H1 (cell line): Measurements from ENCODE around the gene ELF4. TPM values are rescaled to one million over a fixed set of nuclear protein-coding genes. Genes with fewer than 3 reads are reported as not detected.

Experiments
- CTCF ChIA-PET: fragments of 300-600 bp; sonication (Branson Sonifier 250); formaldehyde crosslinking; loops from one replicate; lab custom pipeline; 2021; ENCODE audit not compliant: partially characterized antibody; lab: Charles Lee
- POLR2A ChIA-PET: fragments of 300-600 bp; sonication (Branson Sonifier 250); formaldehyde crosslinking; loops from one replicate; lab custom pipeline; 2021; ENCODE audit warnings: inconsistent platforms; ENCODE audit not compliant: partially characterized antibody; lab: Charles Lee
- DNase-seq, 2 experiments: peaks; one replicate each; pipeline versions ENCODE4 v3.0.0 to v3.0.0-alpha.2; 2010 to 2022; ENCODE audit warnings: low spot score in 2 of 2, low read depth in 1 of 2, mixed read lengths in 1 of 2
- FAIRE-seq: peaks from 2 replicates; lab custom pipeline; 2011; peaks lifted over from hg19 to GRCh38; lab: Jason Lieb, UNC
- H2AFZ ChIP-seq: 2 replicates; pipeline ENCODE4 v1.8.1; 2012; ENCODE audit warnings: low read length, inconsistent platforms
- H2AK5ac ChIP-seq: 2 replicates; pipeline ENCODE4 v1.6.1; 2013; ENCODE audit warnings: low read depth, low read length
- H2BK120ac ChIP-seq: replicated peaks from 2 replicates; pipeline ENCODE3; 2013; ENCODE audit warnings: low read depth, low read length, inconsistent platforms
- H2BK12ac ChIP-seq: 2 replicates; pipeline ENCODE4 v1.6.1; 2013; ENCODE audit warnings: low read depth, low read length
- H2BK15ac ChIP-seq: 2 replicates; pipeline ENCODE4 v1.6.1; 2013; ENCODE audit warnings: low read length
- H2BK20ac ChIP-seq: 2 replicates; pipeline ENCODE4 v1.6.1; 2013; ENCODE audit warnings: low read length
- H2BK5ac ChIP-seq: 2 replicates; pipeline ENCODE4 v1.6.1; 2013; ENCODE audit warnings: low read depth, low read length
- H3K14ac ChIP-seq: 2 replicates; pipeline ENCODE4 v1.6.1; 2013; ENCODE audit warnings: inconsistent platforms; ENCODE audit not compliant: insufficient read length
- H3K18ac ChIP-seq: 2 replicates; pipeline ENCODE4 v1.6.1; 2013; ENCODE audit warnings: low read length; ENCODE audit errors: extremely low read depth
- H3K23ac ChIP-seq: 2 replicates; pipeline ENCODE4 v1.6.1; 2013; ENCODE audit warnings: inconsistent platforms; ENCODE audit not compliant: insufficient read length
- H3K23me2 ChIP-seq: 2 replicates; pipeline ENCODE4 v1.6.1; 2013; ENCODE audit warnings: low read depth, low read length
- H3K27ac ChIP-seq: 2 replicates; pipeline ENCODE4 v1.6.1; 2011; ENCODE audit warnings: low read depth, low read length, inconsistent platforms
- H3K27me3 ChIP-seq, 4 experiments: replicated peaks in 1 of 4; 1 replicate in 1 of 4; 2 replicates in 3 of 4; pipeline versions ENCODE4 v1.6.1 to v1.8.1; 2011 to 2013; ENCODE audit warnings: low read length in 3 of 4, mild to moderate bottlenecking in 3 of 4, inconsistent platforms in 2 of 4, mixed read lengths in 2 of 4, moderate library complexity in 1 of 4; ENCODE audit not compliant: control insufficient read depth in 3 of 4, insufficient read depth in 3 of 4; ENCODE audit errors: extremely low read depth in 1 of 4
- H3K36me3 ChIP-seq, 4 experiments: 2 replicates each; pipeline versions ENCODE4 v1.6.1 to v1.8.1; 2011 to 2013; ENCODE audit warnings: mild to moderate bottlenecking in 4 of 4, low read length in 3 of 4, moderate library complexity in 2 of 4, control low read depth in 1 of 4, inconsistent platforms in 1 of 4; ENCODE audit not compliant: insufficient read depth in 4 of 4, control insufficient read depth in 2 of 4
- H3K4ac ChIP-seq: replicated peaks from 2 replicates; pipeline ENCODE3; 2013; ENCODE audit warnings: low read length, low read depth, mixed read lengths, inconsistent platforms; ENCODE audit not compliant: insufficient read length
- H3K4me1 ChIP-seq, 4 experiments: replicated peaks in 1 of 4; 1 replicate in 1 of 4; 2 replicates in 3 of 4; pipeline versions ENCODE4 v1.6.1 to v1.8.1; 2011 to 2013; ENCODE audit warnings: low read length in 3 of 4, inconsistent platforms in 2 of 4, mixed read lengths in 1 of 4; ENCODE audit not compliant: insufficient read depth in 4 of 4, control insufficient read depth in 3 of 4
- H3K4me2 ChIP-seq, 2 experiments: 2 replicates each; pipeline versions ENCODE4 v1.6.1 to v1.8.1; 2011 to 2013; ENCODE audit warnings: low read depth in 2 of 2, low read length in 2 of 2, control low read depth in 1 of 2, inconsistent platforms in 1 of 2, mild to moderate bottlenecking in 1 of 2; ENCODE audit not compliant: insufficient read depth in 1 of 2
- H3K4me3 ChIP-seq, 4 experiments: fragments of 200-600, 300-600 bp in 1 of 4; sonication (generic), shearing (Covaris generic), sonication (Bioruptor Twin) in 1 of 4; 2 replicates each; pipeline versions ENCODE4 v1.5.1 to v1.8.1; 2011 to 2016; ENCODE audit warnings: low read length in 4 of 4, low read depth in 3 of 4, control low read depth in 2 of 4, inconsistent platforms in 2 of 4, mild to moderate bottlenecking in 2 of 4, mixed read lengths in 1 of 4, moderate library complexity in 1 of 4; ENCODE audit not compliant: insufficient read depth in 2 of 4; ENCODE audit errors: extremely low read depth in 1 of 4
- H3K56ac ChIP-seq: replicated peaks from 2 replicates; pipeline ENCODE3; 2013; ENCODE audit warnings: low read depth, mild to moderate bottlenecking, mixed read lengths, low read length, inconsistent platforms; ENCODE audit not compliant: insufficient read length
- H3K79me1 ChIP-seq: 2 replicates; pipeline ENCODE4 v1.6.1; 2013; ENCODE audit warnings: low read depth, low read length, control low read depth
- H3K79me2 ChIP-seq, 2 experiments: 2 replicates each; pipeline versions ENCODE4 v1.6.1 to v1.8.1; 2012 to 2013; ENCODE audit warnings: low read length in 2 of 2, mild to moderate bottlenecking in 2 of 2, inconsistent platforms in 1 of 2; ENCODE audit not compliant: insufficient read depth in 2 of 2, control insufficient read depth in 1 of 2
- H3K9ac ChIP-seq, 4 experiments: replicated peaks in 1 of 4; 1 replicate in 1 of 4; 2 replicates in 3 of 4; pipeline versions ENCODE4 v1.6.1 to v1.8.1; 2011 to 2013; ENCODE audit warnings: low read depth in 3 of 4, low read length in 3 of 4, control low read depth in 2 of 4, mild to moderate bottlenecking in 2 of 4, moderate library complexity in 2 of 4, inconsistent platforms in 1 of 4; ENCODE audit errors: extremely low read depth in 1 of 4
- H3K9me3 ChIP-seq, 2 experiments: 2 replicates each; pipeline versions ENCODE4 v1.6.1 to v1.8.1; 2012 to 2013; ENCODE audit warnings: mild to moderate bottlenecking in 2 of 2, moderate library complexity in 2 of 2, control low read depth in 1 of 2, inconsistent platforms in 1 of 2, low read depth in 1 of 2, low read length in 1 of 2, mixed read lengths in 1 of 2; ENCODE audit not compliant: insufficient read depth in 2 of 2
- H4K20me1 ChIP-seq, 2 experiments: replicated peaks in 1 of 2; 2 replicates each; pipeline versions ENCODE3 to v1.8.1; 2011 to 2013; ENCODE audit warnings: inconsistent platforms in 2 of 2, low read length in 2 of 2, mild to moderate bottlenecking in 1 of 2; ENCODE audit not compliant: insufficient read depth in 2 of 2, control insufficient read depth in 1 of 2
- H4K5ac ChIP-seq: 2 replicates; pipeline ENCODE4 v1.6.1; 2013; ENCODE audit warnings: low read length, low read depth, mixed read lengths, inconsistent platforms; ENCODE audit not compliant: insufficient read length
- H4K8ac ChIP-seq: 2 replicates; pipeline ENCODE4 v1.8.0; 2013; ENCODE audit warnings: mild to moderate bottlenecking, moderate library complexity, low read length, inconsistent platforms; ENCODE audit not compliant: insufficient read depth; ENCODE audit errors: extremely low read depth
- H4K91ac ChIP-seq: replicated peaks from 2 replicates; pipeline ENCODE3; 2013; ENCODE audit warnings: low read length, mixed read lengths, inconsistent platforms; ENCODE audit not compliant: insufficient read length
- BCL11A ChIP-seq, 2 experiments: IDR thresholded peaks; one replicate each; pipeline ENCODE4 v1.6.1; 2011; ENCODE audit warnings: low read depth in 2 of 2, low read length in 2 of 2, mild to moderate bottlenecking in 2 of 2
- CTCF ChIP-seq, 3 experiments: IDR thresholded peaks; 1 replicate in 2 of 3; 2 replicates in 1 of 3; pipeline versions ENCODE4 v1.5.1 to v1.6.1; 2011; ENCODE audit warnings: low read length in 3 of 3, mild to moderate bottlenecking in 3 of 3, inconsistent platforms in 2 of 3, low read depth in 1 of 3, moderate library complexity in 1 of 3; ENCODE audit not compliant: insufficient read depth in 1 of 3; ENCODE audit errors: control extremely low read depth in 1 of 3
- RAD21 ChIP-seq, 2 experiments: IDR thresholded peaks in 1 of 2; conservative IDR thresholded peaks in 1 of 2; 2 replicates each; pipeline ENCODE4 v1.6.1; 2011; ENCODE audit warnings: low read depth in 2 of 2, low read length in 2 of 2, improper control_type of control experiment in 1 of 2, inconsistent platforms in 1 of 2, mild to moderate bottlenecking in 1 of 2, moderate library complexity in 1 of 2
- RNF2 ChIP-seq: fragments of 200-900, 300-1000 bp; sonication (generic); IDR thresholded peaks from 2 replicates; pipeline ENCODE4 v1.7.1; 2016; ENCODE audit warnings: borderline replicate concordance, low read depth, mild to moderate bottlenecking, antibody characterized with exemption, low read length; ENCODE audit not compliant: poor library complexity, severe bottlenecking; ENCODE audit errors: missing control alignments
- TBP ChIP-seq: IDR thresholded peaks from 2 replicates; pipeline ENCODE4 v1.6.1; 2011; ENCODE audit warnings: low read depth, low read length, improper control_type of control experiment
- TEAD4 ChIP-seq: IDR thresholded peaks from 2 replicates; pipeline ENCODE4 v1.6.1; 2012; ENCODE audit warnings: low read depth, low read length, inconsistent platforms, mixed read lengths
- WGBS, 2 experiments: shearing (Covaris generic) in 1 of 2; methylation state at CpG; one replicate each; pipeline versions ENCODE4 v1.1.6 to v1.1.7; 2013 to 2015; ENCODE audit warnings: low lambda C conversion rate in 2 of 2, mixed read lengths in 2 of 2, inconsistent platforms in 1 of 2, low coverage in 1 of 2, missing lambda C conversion rate in 1 of 2; ENCODE audit not compliant: insufficient replicate concordance in 2 of 2, insufficient coverage in 1 of 2, insufficient read length in 1 of 2; ENCODE audit errors: extremely low coverage in 1 of 2, missing lambda C conversion rate in 1 of 2; 5-methylcytosine and 5-hydroxymethylcytosine counted together
- polyA plus RNA-seq, 7 experiments: library from polyadenylated mRNA; depleted of rRNA in 3 of 7; stranded (reverse) in 5 of 7; unstranded in 2 of 7; fragments of >200 nt in 5 of 7; fragments of 200-250 nt in 2 of 7; gene quantifications; 1 replicate in 5 of 7; 2 replicates in 1 of 7; 4 replicates in 1 of 7; pipeline versions ENCODE4 v1.2.1 to v1.2.3, GENCODE V29; 2011 to 2013; ENCODE audit warnings: missing spikeins in 2 of 7, mixed read lengths in 2 of 7
- total RNA-seq: library from RNA; stranded (reverse); fragmentation: NEBNext Ultra II Directional; extraction: Animal tissue kit (Norgen Biotek cat#: 25700); gene quantifications from 2 replicates; pipeline ENCODE4 v1.2.1, GENCODE V29; 2021

ELF4 gene
- total and polyA plus RNA-seq, 2 of the 8 experiments (the other 6 are each of a cell fraction or from before 2014, with no cell fraction given) = 1.8 to 2.0 TPM

- FAIRE-seq = peak; percentile 86
- Histone ChIP-seq H3K27me3 (no peaks in the 10 kb centered on the region), H3K18ac (no peak overlapping the region), H3K9me3 (no peaks in the 10 kb centered on the region), H2BK20ac (no peak overlapping the region), H2AK5ac (no peak overlapping the region), H2BK120ac (no peak overlapping the region), H3K14ac (no peak overlapping the region), H3K4me2 (no peak overlapping the region), H3K4me1 (peaks cover 0 to 15% (median 5%) of the 10 kb centered on the region in 4 experiments; a peak in 5 of 7 replicates), H4K5ac (no peak overlapping the region), H3K56ac (no peak overlapping the region), H3K27ac (no peak overlapping the region), H4K20me1 (no peaks in the 10 kb centered on the region), H3K4ac (no peak overlapping the region), H4K91ac (no peak overlapping the region), H2BK15ac (no peak overlapping the region), H3K36me3 (no peaks in the 10 kb centered on the region), H3K79me1 (no peaks in the 10 kb centered on the region), H3K9ac (no peak overlapping the region), H4K8ac (no peak overlapping the region), H3K23me2 (no peaks in the 10 kb centered on the region), H2BK5ac (no peak overlapping the region), H3K4me3 (no peak overlapping the region), H2BK12ac (no peak overlapping the region), H3K23ac (no peak overlapping the region), H3K79me2 (no peaks in the 10 kb centered on the region), H2AFZ (no peak overlapping the region)
- WGBS, 2 experiments = 19% methylated on average over 5 of the region's 9 CpGs; no CpG with 5 or more reads in 1 of the 2 experiments
- ChIA-PET POLR2A (interaction anchor here (1.0 kb wide), 1 partner anchor 41 kb away, joined by 3 read pairs; no protein-coding TSS in a partner anchor), CTCF (interaction anchor here (0.8 to 4.1 kb wide), 21 partner anchors 9 to 154 kb away, joined by 3 to 36 read pairs (median 4); partner anchors contain the start of gene ELF4)
- no peak for DNase-seq
- no peak for TF ChIP-seq TEAD4
- no peak for TF ChIP-seq TBP
- no peak for TF ChIP-seq BCL11A (IDR thresholded peaks at IDR 0.05; ENCODE audit: low read depth in 2 of 2, low read length in 2 of 2)
- TF ChIP-seq CTCF (IDR thresholded peaks at IDR 0.05; ENCODE audit: control extremely low read depth in 1 of 3, insufficient read depth in 1 of 3, low read depth in 1 of 3, low read length in 3 of 3) = peak in 2 of 3 experiments; percentile 64 to 74; a peak in 3 of 4 replicates
- TF ChIP-seq RAD21 (IDR thresholded peaks at IDR 0.05 in 1 of 2, conservative IDR thresholded peaks at IDR 0.05 in 1 of 2; ENCODE audit: low read depth in 2 of 2, low read length in 2 of 2) = peak; percentile 80 to 86
- no peak for TF ChIP-seq RNF2
These were observed 30.4 kb downstream of the ELF4 start for GRCh38 chrX:130079824-130080406.
